GM19239 (cell line): Measurements from ENCODE around the gene BOLA1.
A peak's percentile ranks its signal among the peaks of the same experiment; 100 is the strongest.
"Not testable (repeated sequence)": the region's sequence is repeated elsewhere in the genome, so short reads cannot be mapped to it uniquely, and the experiment has no call there.

Experiments used
- DNase-seq: peaks from one replicate; pipeline ENCODE4 v3.0.0; 2011; ENCODE audit warnings: low spot score; ENCODE audit not compliant: insufficient read length
- FAIRE-seq: peaks from 2 replicates; lab custom pipeline; 2011; peaks lifted over from hg19 to GRCh38; lab: Jason Lieb, UNC

BOLA1 gene, protein sequence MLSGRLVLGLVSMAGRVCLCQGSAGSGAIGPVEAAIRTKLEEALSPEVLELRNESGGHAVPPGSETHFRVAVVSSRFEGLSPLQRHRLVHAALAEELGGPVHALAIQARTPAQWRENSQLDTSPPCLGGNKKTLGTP

GRCh38 chr1:149899460-149900284 lies at the start of gene BOLA1:
Gene BOLA1, plus strand, starts transcription at chr1:149899568. Its CDS starts 492 bp downstream, at chr1:149900060.
- FAIRE-seq = peak; percentile 99
- DNase-seq = peak; percentile 90

GRCh38 chr1:149849947-149850360 lies 49.4 kb upstream of the BOLA1 start:
- FAIRE-seq (no peak), DNase-seq (no peak)

GRCh38 chr1:149850732-149851345 lies 48.5 kb upstream of the BOLA1 start:
- not testable (repeated sequence) for DNase-seq
- FAIRE-seq = peak; percentile 92

GRCh38 chr1:149851585-149852213 lies 47.7 kb upstream of the BOLA1 start:
- FAIRE-seq = peak; percentile 86
- not testable (repeated sequence) for DNase-seq

- not testable (repeated sequence) for DNase-seq
- peak; percentile 90 for FAIRE-seq
Measured at GRCh38 chr1:149852263-149852662, 47.1 kb upstream of the BOLA1 start.

- DNase-seq, FAIRE-seq: not testable (repeated sequence)
Measured at GRCh38 chr1:149860271-149860670, 39.1 kb upstream of the BOLA1 start.

DNA sequence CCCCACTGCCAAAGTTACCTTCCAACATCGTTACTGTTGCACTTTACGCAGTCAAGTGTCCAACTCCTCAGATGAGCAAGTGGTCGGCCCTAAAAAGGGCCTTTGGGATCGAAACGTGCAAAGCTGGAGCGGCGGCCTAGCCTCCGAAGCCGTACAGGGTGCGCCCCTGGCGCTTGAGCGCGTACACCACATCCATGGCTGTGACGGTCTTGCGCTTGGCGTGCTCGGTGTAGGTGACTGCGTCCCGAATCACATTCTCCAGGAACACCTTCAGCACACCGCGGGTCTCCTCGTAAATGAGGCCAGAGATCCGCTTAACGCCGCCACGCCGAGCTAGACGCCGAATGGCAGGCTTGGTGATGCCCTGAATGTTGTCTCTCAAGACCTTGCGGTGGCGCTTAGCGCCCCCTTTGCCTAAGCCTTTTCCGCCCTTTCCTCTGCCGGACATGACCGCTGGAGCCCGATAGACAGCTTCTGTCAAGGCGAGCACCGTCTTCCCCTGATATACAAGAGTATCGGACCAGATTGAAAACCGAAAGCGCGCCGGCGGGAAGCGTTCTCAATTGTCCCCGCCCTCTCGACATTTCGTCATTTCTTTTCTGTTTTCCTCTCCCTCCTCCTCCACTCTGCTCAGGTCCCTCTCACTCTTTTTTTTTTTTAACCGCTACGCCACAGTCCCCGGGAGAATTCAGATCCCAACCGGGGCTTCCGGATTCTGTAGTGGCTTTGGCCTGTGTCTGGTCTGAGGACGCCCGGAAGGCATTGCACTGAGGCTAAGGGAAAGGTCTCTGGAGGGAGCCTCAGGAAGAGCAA lies 38.5 kb upstream of the BOLA1 start:
- DNase-seq = not testable (repeated sequence)
- FAIRE-seq = peak; percentile 89

- peak; percentile 45 for FAIRE-seq
- not testable (repeated sequence) for DNase-seq
Measured at GRCh38 chr1:149861497-149862054, 37.8 kb upstream of the BOLA1 start.

- DNase-seq, FAIRE-seq: not testable (repeated sequence)
Measured at GRCh38 chr1:149866887-149867286, 32.5 kb upstream of the BOLA1 start.

GRCh38 chr1:149873060-149873459 lies 26.3 kb upstream of the BOLA1 start:
- FAIRE-seq, DNase-seq: not testable (repeated sequence)

GRCh38 chr1:149877211-149877946 lies 22.0 kb upstream of the BOLA1 start:
- DNase-seq (no peak), FAIRE-seq (no peak)

DNA sequence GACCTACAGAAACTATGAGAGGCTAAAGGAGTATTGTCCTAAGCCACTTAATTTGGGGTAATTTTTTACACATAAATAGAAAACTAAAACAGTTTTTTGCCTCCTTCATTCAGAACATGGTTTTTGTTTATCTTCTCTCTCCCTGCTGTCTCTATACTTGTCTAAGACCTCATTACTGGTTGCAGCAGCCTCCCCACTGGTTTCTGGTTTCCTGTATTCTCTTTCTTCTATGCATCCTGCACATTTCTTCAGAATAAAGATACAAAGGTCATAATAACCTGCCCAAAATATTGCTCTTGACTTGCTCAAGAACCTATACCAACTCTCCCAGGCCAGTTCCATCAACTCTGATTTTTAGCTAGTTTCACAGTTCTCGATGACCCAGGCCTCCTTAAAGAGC lies 19.8 kb upstream of the BOLA1 start:
- FAIRE-seq (no peak), DNase-seq (no peak)

GRCh38 chr1:149881876-149882275 lies 17.5 kb upstream of the BOLA1 start:
- FAIRE-seq (no peak), DNase-seq (no peak)

DNA sequence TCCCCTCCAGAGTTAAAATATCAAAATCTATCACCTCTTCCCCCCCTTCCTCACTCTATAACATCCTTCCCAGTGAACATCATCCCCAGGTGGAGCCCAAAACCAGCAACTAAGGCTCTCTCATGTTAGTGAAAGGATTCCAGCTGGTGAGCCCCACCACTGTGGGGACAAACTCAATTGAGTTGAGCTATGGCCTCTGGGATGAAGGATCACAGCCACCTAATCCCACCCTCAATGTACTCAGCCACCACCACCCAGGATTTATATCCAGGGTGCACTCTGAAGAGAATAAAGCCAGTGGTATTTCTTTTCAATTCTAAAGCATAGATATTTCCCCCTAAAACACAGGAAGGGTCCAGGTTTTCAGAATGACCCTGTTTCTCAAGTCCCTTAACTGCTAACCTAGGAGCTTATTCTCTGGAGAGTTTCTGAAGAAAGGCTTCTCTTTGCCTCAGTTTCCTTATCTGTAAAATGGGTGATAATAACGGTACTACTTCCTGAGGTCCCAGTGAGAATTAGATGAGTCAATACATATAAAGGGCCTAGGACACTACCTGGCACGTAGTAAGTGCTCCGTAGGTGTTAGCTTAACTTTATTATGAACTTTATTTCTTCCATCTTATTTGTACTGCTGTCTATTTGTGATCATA lies 15.6 kb upstream of the BOLA1 start:
- FAIRE-seq (no peak), DNase-seq (no peak)

GRCh38 chr1:149884433-149885338 lies 14.7 kb upstream of the BOLA1 start:
- FAIRE-seq = no peak
- no peak for DNase-seq

DNA sequence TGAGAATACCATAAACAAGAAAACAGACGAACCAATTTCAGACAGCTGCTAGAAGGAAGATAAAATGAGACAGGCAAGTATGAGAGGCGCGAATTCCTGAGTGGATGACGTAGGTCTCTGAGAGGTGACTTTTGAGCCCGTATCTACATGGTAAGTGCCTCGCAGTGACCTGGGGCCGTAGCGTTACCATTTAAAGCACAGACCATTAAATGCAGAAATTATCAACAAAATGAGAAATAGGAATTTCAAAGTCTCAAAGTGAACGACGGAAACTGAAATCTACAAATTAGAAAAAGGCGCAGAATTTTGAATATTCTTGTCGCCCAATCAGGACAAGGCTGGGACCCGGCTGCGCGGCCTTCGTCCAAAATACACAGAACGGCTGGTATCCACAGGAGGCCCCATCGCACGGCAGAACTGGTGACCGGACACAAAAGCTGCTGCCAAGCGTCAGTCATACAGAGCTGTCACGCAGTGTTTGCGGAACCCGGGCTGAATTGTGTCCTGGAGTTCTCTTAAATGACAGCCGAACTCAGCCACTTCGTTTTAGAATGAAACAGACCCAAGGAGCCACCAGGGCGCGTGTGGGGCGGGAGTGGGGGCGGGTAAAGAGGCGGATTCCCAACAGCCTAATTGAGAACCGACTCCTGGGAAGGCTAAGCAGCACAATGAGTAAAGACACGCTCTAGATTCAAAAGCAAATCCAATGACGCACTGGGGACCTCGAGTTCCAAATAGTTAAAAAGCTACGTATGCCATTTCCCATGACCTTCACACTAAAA lies 13.8 kb upstream of the BOLA1 start:
- FAIRE-seq = peak; percentile 45
- no peak for DNase-seq

GRCh38 chr1:149886121-149886395 lies 13.3 kb upstream of the BOLA1 start:
- not testable (repeated sequence) for DNase-seq, FAIRE-seq
